Activated CD4-positive, alpha-beta T cell treated with anti-CD3 and anti-CD28 coated beads, Interleukin-2, amount 50 U/mL, for 16 hours (primary cell): ENCODE results near the gene ROR1.
"Not testable (repeated sequence)": the region's sequence is repeated elsewhere in the genome, so short reads cannot be mapped to it uniquely, and the experiment has no call there.

ENCODE experiments used
- DNase-seq: peaks from one replicate; pipeline ENCODE4 v3.0.0-alpha.2; 2020

Gene ROR1

DNA sequence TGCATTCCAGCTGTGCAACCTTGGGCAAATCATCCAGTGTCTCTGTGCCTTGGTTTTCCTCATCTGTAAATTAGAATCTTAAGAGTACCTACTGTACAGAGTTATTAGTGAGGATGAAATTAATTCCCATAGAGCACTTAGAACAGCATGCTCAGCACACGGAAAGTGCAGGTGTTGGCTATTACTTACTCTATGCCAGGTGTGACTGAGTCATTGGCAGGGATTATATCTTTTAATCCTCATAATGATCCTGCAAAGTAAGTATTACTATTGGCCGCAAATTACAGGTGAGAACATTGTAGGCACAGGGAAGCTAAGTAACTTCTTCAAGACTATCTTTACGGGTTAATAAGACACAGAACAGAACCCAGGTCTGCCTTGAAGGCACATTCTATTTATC lies 423.3 kb downstream of the ROR1 start:
- no peak for DNase-seq

DNA sequence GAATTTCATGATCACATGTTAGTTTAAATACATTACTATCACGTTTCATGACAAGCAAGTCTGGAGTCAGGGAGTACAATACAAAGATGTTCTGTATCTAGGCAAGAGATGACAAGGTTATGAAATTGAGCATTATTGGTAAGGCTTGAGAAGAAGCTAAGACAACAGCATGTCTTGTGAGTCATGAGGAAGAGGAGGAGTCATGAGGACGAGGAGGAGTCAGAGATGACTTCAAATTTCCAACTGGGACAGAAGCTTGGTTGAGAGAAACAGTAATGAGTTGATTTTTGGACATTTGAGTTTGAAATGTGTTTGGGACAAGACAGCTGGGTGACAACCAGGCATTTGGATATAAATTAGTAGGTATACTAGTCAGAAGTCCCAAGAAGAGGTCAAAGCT lies 425.3 kb downstream of the ROR1 start:
- DNase-seq, result no peak

DNA sequence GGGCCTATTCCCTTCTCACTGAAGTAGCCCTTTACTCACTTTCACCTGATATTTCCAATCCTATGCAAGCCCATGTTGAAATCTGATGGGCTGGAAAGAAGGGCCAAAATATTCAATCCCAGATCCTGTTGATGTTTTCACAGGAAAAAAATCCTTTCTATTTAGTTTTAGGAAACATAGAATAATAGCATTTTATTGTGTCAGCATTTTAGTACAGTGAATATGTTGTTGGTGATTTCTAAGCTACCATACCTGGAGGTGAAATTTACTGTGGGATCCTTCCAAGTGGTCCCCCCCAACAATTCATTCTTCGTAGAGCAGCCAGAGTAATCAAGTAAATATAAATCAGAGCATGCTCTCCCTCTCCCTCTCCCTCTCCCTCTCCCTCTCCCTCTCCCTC lies 426.2 kb downstream of the ROR1 start:
- no peak for DNase-seq

DNA sequence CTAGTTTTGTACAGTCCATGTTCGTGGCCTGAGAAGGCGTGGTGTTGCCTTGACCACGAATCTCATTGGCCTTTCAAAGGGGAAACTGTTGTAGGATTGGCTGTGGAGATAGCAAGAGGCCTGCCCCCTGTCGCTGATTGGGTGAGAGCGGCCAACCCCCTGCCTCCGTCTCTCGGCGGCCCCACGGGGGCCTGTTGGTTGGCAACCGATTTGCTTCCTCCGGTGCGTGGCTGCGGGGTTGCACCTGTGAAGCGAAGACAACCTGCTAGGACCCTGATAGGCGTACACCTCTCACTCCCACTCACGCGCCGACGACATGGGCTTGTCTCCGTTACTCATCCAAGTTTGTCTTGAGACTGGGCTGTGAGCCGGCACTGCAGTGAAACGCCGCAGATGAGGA lies 429.6 kb downstream of the ROR1 start, which contains the start of gene UBE2U:
TSS of gene UBE2U (plus strand) at position 204 of the 400 bp plus-strand sequence. CDS start 428 bp downstream, outside the sequence.
- no peak for DNase-seq

DNA sequence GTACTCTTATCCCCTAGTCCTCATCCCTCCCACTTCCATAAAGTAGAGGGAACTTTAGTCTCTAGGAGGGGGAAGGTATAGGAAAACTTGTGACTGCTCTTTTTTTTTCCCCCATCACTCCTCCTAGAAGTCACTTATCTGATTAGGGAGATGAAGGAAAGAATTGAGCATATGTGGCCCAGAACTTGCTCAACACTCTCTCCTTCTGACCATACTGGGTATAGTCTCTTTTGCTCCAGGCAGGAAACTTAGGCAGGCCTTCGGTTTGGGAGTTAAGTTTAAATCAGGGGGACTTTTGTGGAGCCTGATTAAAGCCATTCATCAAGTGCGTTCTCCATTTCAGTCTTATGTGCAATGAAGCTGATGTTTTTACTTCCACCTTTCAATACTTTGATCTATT lies 435.4 kb downstream of the ROR1 start:
- no peak for DNase-seq

DNA sequence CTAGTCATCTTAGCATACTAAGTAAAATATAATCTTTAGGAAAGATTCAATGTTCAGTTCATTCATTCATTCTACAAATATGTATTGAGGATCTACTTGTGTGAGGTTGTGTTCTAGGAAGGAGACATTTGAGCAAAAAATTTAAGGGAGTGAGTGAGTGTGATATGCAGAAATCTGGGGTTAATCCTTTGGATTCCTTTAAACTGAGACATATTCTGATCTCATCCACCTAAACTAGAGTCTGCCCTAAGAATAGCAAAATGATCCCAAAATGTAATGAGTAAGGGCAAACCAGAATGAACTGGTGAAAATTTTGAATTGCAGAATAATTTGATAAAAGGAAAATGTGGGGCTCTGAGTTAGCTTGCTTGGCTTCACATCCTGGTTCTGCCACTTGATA lies 438.2 kb downstream of the ROR1 start:
- DNase-seq, result no peak

DNA sequence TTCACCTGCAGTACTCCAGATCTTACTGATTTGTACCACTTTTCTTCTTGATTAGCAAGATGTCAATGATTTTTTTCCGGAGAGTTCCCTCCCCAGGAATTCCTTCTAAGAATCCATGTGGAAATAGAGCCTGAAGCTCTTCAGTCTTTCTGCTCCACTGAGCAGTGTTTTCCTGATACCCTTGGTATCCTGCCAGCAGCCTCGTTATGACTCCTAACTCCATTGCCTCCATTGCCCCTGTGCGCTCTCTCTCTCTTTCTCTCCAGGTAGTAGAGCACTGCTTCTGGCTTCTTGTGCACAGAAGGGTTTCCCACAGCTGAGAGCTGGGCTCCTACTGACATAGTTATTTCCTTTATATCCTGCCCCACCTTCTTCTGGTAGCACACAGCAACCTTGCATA lies 441.8 kb downstream of the ROR1 start:
- no peak for DNase-seq

DNA sequence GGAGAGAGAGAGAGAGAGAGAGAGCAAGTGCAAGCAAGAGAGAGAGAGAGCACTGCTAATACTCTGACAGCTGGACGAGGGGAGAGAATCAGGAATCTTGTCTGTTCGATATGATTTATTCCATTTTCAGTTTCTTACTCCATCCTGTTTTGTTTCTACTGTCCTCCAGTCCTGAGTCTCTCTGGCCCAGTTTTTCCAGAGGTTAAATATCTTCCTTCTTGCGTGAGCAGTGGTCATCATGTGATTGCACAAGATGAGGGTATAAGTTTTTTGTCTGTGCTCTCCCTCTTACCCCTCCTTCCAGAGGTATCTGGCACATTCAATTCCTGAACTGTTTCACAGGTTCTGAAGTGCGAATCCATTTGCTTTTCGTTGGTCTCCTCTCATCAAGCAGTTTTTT lies 446.4 kb downstream of the ROR1 start:
- no peak for DNase-seq

DNA sequence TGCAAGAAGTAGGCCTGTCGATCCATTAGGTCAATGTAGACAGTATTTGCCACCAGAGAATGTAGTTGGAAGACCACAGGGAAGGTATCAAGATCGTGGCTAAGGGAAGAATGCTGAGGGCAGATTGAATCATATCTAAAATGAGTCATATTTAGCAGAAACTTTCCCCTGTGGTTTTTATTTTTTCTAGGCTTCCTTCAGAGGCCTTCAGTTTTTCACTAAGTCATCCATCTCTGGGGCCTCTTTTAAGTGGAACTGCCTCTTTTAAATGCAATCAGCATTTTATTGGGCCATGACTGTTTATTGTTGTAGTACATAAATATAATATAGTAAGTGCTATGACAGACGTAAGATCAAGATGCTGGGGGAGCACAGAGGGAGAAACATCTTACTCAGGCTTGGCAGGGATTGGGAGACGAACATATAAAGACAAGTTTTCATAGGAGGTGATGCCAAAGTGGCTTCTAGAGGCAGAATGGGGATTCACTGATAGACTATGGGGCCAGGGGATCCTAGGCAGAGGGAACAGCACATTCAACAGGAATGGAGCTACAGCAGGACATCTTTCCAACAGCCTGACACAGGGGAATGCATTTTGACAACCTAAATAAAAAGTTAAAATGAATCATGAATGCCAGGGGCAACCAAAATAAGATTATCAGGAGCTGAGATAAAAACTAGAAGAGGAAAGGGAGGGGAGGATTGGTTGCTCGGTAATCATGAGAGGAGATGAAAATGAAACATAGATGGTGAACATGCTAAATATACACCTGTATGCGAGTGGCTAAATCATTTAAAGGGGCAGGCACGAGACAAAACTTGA lies 449.7 kb downstream of the ROR1 start:
- DNase-seq, result peak; percentile 63

DNA sequence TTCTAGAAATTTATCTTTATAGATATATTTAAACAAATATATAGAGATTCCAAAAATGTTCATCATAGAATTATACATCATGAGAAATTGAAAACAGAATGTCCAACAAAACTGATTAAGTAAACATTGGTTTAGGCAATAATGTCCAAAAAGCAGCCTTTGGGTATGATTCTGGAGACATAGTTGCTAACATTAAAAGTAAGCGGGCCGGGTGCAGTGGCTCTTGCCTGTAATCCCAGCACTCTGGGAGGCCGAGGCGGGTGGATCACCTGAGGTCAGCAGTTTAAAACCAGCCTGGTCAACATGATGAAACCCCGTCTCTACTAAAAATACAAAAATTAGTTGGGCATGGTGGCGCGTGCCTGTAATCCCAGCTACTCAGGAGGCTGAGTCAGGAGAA lies 450.4 kb downstream of the ROR1 start:
- not testable (repeated sequence) for DNase-seq

DNA sequence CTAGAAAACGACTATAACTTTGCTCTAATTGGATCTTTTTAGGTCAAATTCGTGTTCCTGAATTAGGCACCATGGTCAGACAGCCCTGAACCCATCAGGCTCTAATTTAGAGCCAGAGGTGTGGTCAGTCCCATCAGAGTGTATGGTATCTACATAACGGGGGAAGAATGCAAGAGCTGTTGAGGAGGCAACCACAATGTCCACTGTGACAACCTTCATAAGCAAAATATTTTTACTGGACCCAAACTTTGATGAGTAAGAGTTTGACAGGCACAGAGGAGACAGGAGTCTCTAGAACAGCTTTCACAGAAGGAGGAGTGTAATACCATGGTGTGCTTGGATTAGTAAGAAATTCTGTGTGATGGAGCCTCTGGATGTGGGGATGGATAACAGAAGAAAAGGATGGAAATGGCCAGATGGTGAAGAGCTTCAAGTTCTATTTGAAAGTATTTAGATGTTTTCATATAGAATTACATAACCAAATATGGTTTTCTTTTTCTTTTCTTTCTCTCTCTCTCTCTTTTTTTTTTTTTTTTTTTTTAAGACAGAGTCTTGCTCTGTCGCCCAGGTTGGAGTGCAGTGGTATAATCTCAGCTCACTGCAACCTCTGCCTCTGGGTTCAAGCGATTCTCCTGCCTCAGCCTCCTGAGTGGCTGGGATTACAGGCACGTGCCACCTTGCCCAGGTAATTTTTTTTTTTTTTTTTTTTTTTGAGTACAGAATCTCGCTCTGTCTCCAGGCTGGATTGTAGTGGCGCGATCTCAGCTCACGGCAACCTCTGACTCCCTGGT lies 454.5 kb downstream of the ROR1 start:
- DNase-seq, result no peak

DNA sequence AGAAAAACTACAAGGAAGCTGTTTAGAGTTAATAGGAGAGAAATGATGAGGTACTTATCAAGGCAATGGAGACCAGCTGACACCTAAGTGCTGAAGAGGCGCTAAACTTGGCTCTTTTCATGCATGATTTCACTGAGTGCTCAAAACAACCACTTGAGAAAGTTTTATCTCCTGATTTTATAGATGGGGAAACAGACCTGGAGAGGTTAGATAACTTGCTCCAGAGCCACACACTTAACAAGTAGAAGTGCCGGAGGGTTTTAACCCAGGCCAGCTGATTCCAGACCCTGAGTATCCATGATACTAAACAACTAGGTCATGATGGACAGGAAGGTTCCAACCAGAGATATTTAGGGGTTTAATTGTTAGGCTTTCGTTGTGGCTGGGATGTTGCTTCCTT lies 455.5 kb downstream of the ROR1 start:
- no peak for DNase-seq
